Fibroblast of the aortic adventitia (primary cell): ENCODE data around the gene KCNJ6. TPM values are rescaled to one million over a fixed set of nuclear protein-coding genes. Genes with fewer than 3 reads are reported as not detected.
A peak's percentile ranks its signal among the peaks of the same experiment; 100 is the strongest.

Source experiments
- DNase-seq: peaks from one replicate; pipeline ENCODE4 v3.0.0-alpha.2; 2010; ENCODE audit warnings: low read depth
- H3K4me3 ChIP-seq: 2 replicates; pipeline ENCODE4 v1.5.1; 2011; ENCODE audit warnings: low read depth, mild to moderate bottlenecking, control low read depth, low read length, moderate library complexity
- total RNA-seq: library from RNA; depleted of rRNA; stranded (reverse); fragments of >200 nt; gene quantifications from 2 replicates; pipeline ENCODE4 v1.2.3, GENCODE V29; 2012; ENCODE audit warnings: low replicate concordance
- TF ChIP-seq, protein P1 (sequence below): IDR thresholded peaks from 2 replicates; pipeline ENCODE4 v1.5.1; 2011; ENCODE audit warnings: mild to moderate bottlenecking, low read length, control low read depth, inconsistent platforms; ENCODE audit not compliant: insufficient read depth

KCNJ6 gene
- total RNA-seq, 1 donor: under 0.01 TPM

DNA sequence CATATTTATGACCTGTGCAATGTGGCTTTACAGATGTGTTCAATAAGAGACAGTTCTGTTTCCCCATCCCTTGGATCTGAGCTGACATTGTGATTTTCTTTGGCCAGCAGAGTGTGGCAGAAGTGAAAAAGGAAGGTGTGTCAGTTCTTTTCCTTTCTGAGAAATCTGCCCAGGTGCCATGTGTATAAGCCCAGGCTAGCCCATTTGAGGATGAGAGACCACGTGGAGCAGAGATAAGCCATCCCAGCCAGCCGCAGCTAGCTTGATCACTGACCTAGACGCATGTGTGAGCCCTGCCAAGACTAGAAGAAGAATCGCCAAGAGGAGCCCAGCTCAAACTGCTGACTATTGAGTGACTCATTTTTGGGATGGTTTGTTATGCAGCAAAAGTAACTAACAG lies 127.8 kb downstream of the KCNJ6 start:
- no peak for DNase-seq
- no peak overlapping the region for H3K4me3 ChIP-seq

DNA sequence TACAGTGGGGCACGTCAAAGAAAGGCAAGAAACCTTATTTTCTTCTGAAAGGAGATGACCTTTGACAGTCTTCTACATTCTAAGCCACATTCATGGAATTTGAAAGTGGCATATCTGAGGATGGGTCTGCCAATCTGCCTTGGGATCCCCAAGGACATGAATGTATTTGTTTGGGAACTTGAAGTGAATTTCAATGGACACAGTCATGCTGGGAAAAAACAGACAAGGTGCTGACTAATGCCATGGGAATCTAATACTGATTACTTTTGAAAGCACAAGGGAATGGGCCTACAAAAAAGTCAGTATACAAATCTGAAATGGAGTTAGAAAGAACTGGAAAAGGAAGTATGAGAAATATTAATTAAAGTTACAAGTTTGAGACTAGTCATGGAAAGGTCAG lies 128.8 kb downstream of the KCNJ6 start:
- H3K4me3 ChIP-seq: no peak overlapping the region
- TF ChIP-seq, protein P1, sequence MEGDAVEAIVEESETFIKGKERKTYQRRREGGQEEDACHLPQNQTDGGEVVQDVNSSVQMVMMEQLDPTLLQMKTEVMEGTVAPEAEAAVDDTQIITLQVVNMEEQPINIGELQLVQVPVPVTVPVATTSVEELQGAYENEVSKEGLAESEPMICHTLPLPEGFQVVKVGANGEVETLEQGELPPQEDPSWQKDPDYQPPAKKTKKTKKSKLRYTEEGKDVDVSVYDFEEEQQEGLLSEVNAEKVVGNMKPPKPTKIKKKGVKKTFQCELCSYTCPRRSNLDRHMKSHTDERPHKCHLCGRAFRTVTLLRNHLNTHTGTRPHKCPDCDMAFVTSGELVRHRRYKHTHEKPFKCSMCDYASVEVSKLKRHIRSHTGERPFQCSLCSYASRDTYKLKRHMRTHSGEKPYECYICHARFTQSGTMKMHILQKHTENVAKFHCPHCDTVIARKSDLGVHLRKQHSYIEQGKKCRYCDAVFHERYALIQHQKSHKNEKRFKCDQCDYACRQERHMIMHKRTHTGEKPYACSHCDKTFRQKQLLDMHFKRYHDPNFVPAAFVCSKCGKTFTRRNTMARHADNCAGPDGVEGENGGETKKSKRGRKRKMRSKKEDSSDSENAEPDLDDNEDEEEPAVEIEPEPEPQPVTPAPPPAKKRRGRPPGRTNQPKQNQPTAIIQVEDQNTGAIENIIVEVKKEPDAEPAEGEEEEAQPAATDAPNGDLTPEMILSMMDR: no peak
- DNase-seq: peak; percentile 87

More for the DNA sequence above, 127.8 kb downstream of the KCNJ6 start:
- TF ChIP-seq, protein P1: no peak

DNA sequence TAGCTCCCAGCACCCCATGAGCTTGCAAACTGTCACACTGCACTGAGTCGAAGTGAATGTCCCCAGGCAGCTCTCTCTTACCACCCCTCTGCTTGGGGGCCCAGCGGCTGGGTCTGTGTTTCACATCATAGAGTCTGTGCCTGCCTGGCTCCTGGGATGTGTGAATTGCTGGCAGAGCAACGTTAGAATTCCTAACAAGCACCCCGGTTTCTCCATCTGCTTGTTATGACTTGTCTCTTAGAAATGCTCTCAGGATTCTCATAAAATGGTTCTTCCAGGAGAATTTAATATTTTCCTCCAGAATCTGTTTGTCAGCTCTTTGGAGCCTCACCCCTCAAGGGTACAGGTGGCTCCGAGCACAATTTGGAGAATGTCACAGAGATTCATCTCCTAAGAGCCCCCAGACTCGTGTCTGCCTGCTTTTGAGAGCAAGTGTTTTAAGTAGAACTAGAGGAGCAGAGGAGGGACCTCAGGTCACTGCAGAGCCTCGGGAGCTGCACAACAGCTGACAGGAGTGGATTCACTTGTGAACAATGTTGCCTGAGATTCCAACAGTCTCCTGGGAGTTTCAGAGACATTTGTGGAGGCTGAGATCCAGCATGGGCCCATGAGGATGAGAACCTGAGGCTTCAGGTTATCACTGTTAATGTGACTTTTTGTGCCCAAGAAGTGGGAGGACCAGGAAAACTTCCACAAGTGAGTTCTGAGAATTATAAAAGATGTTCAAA lies 131.5 kb downstream of the KCNJ6 start:
- TF ChIP-seq, protein P1: no peak
- H3K4me3 ChIP-seq: no peak overlapping the region
- DNase-seq: no peak

DNA sequence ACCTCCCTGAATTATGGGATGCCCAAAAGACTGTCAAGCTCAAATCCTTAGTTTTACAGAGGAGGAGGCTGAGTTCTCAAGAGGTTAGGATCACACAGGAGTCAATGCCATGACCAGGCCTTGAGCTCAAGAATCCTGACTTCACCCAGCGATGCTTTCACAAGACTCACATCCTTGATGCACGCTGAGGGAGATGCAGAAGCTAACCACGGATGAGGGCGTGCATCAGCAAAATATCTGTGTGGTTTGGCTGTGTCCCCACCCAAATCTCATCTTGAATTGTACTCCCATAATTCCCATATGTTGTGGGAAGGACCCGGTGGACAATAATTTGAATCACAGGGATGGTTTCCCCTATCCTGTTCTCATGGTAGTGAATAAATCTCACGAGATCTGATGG lies 133.2 kb downstream of the KCNJ6 start:
- peak; percentile 16 for DNase-seq
- H3K4me3 ChIP-seq: no peak overlapping the region
- TF ChIP-seq, protein P1: no peak

DNA sequence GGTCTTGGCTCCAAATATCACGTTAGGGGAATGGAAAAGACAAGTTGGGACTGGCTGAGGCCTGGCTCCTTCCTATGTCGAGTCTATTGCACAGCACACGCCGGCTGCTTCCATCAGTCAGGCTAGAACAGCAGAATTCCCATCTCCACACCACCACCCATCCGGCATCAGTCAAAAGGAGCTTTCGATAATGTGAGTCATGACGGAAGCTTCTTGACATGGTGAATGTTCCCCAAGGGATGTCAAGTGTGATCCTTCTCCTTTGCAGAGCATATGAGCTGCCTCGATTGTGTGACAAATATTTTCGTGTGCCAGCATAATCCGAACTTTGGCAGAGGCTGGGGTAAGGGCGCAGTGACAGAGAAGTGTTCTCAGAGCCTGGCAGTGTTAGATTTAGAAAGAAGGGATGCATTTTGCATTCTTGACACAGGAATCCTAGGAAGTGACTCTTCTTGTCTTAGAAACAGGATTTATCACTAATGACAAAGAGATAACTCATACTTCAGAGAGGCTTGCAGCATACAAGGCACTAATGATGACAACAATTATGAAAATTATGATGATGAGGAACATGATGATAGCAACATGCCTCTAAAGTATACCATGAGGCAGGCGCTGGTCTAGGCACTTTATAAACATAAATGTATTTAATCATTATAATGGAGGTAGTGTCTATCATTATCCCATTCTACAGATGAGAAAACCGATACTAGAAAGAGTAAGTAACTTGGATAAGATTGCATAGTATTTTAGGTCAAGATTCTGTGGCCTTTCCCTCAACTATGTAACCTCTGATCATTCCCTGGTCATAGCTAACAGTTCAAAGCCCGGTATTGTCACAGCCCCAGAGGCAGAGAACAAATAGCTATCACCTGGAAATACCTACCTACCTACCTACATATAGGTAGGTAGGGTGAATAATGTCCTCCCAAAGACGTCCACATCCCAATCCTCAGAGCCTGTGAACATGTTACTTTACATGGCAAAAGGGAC lies 135.0 kb downstream of the KCNJ6 start:
- no peak overlapping the region for H3K4me3 ChIP-seq
- TF ChIP-seq, protein P1: no peak
- no peak for DNase-seq

DNA sequence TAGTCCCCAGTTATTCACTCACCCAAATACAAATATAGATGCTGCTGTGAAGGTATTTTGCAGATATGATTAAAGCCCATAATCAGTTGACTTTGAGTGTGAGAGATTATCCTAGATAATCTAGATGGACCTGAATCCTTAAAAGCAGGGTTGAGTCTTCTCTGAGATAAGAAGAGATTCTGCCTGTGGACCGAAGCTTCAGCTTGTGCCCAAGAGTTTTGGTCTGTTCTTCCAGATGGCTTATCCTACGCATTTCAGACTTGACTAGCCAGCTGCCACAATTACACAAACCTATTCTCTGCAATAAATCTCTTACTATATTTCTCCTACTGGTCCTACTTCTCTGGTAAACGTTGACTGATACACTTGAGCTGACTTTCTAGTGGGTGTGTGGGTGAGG lies 145.1 kb downstream of the KCNJ6 start:
- no peak for DNase-seq
- TF ChIP-seq, protein P1: no peak
- no peak overlapping the region for H3K4me3 ChIP-seq
